Activated CD8-positive, alpha-beta T cell treated with anti-CD3 and anti-CD28 coated beads for 36 hours (primary cell): ENCODE measurements around the gene SLC7A1. TPM values are rescaled to one million over a fixed set of nuclear protein-coding genes. Genes with fewer than 3 reads are reported as not detected.

Experiments
- ATAC-seq: fragments of 200-7000 bp; cut with Tn5 transposase; one replicate; pipeline ENCODE4 v1.10.0; 2021; ENCODE audit warnings: mild to moderate bottlenecking, moderate library complexity
- CTCF ChIA-PET: fragments of 350-600 bp; sonication (Branson Sonifier 250); formaldehyde crosslinking; loops from one replicate; lab custom pipeline; 2021; ENCODE audit warnings: antibody characterized with exemption; lab: Charles Lee
- POLR2A ChIA-PET: fragments of 350-600 bp; sonication (Branson Sonifier 250); formaldehyde crosslinking; loops from one replicate; lab custom pipeline; 2021; ENCODE audit warnings: antibody characterized with exemption; lab: Charles Lee
- DNase-seq: peaks from one replicate; pipeline ENCODE4 v3.0.0-alpha.2; 2020
- H3K27ac Mint-ChIP-seq: one replicate; pipeline ENCODE4 v1.8.0; 2021; ENCODE audit warnings: mild to moderate bottlenecking, mixed read lengths
- H3K27me3 Mint-ChIP-seq: one replicate; pipeline ENCODE4 v1.8.0; 2021; ENCODE audit warnings: mixed read lengths
- H3K36me3 Mint-ChIP-seq: one replicate; pipeline ENCODE4 v1.8.0; 2021; ENCODE audit warnings: low read depth, mixed read lengths
- H3K4me1 Mint-ChIP-seq: one replicate; pipeline ENCODE4 v1.8.0; 2021; ENCODE audit warnings: low read depth, mixed read lengths
- H3K4me3 Mint-ChIP-seq: one replicate; pipeline ENCODE4 v1.8.0; 2021; ENCODE audit warnings: mild to moderate bottlenecking, moderate library complexity, mixed read lengths
- H3K9me3 Mint-ChIP-seq: one replicate; pipeline ENCODE4 v1.8.0; 2021; ENCODE audit warnings: mixed read lengths
- intact Hi-C: fragments of 100-400 bp; cut with micrococcal nuclease; formaldehyde crosslinking; loops from one replicate; pipeline ENCODE4 v1.10.0; 2022
- total RNA-seq, 2 experiments: library from RNA; stranded (reverse); gene quantifications; one replicate each; pipeline ENCODE4 v1.2.3, GENCODE V29; 2021
- TF ChIP-seq, protein P1 (sequence below): fragments of 200-600 bp; IDR thresholded peaks from one replicate; pipeline ENCODE4 v1.8.0; 2022; ENCODE audit warnings: antibody characterized with exemption, mild to moderate bottlenecking

Gene SLC7A1
- total RNA-seq, 2 experiments from 2014 or later, result 119 to 124 TPM

DNA sequence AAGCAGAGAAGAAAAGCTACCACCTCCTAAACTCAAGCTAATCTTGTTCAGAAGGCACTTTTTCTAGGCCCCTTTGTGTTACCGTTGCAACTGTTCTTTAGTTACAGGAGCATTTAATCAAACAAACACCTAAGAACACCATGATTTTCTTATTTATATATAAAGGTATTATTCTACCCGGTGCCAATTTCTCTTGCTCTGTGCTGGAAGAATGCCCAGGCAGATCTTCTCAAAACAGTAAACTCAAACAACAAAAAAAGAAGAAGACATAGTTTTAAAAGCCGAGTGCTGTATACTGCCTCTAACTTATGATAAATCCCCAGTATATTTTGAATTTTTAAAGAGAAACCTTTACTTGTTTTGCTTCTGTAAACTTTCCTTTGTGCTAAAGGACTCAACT lies 20.4 kb downstream of the SLC7A1 start:
- intact Hi-C loops, result no loop called here
- H3K27me3 Mint-ChIP-seq, result no peaks in the 10 kb centered on the region
- H3K9me3 Mint-ChIP-seq, result no peaks in the 10 kb centered on the region
- peaks cover 41% of the 10 kb centered on the region for H3K4me1 Mint-ChIP-seq
- ATAC-seq, result no peak
- TF ChIP-seq, protein P1, sequence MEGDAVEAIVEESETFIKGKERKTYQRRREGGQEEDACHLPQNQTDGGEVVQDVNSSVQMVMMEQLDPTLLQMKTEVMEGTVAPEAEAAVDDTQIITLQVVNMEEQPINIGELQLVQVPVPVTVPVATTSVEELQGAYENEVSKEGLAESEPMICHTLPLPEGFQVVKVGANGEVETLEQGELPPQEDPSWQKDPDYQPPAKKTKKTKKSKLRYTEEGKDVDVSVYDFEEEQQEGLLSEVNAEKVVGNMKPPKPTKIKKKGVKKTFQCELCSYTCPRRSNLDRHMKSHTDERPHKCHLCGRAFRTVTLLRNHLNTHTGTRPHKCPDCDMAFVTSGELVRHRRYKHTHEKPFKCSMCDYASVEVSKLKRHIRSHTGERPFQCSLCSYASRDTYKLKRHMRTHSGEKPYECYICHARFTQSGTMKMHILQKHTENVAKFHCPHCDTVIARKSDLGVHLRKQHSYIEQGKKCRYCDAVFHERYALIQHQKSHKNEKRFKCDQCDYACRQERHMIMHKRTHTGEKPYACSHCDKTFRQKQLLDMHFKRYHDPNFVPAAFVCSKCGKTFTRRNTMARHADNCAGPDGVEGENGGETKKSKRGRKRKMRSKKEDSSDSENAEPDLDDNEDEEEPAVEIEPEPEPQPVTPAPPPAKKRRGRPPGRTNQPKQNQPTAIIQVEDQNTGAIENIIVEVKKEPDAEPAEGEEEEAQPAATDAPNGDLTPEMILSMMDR, result no peak
- H3K27ac Mint-ChIP-seq, result no peak overlapping the region
- POLR2A ChIA-PET, result interaction anchor here (0.6 to 3.1 kb wide), 3 partner anchors 8 to 19 kb away, joined by 3 to 12 read pairs (median 4); no protein-coding TSS in a partner anchor
- DNase-seq, result no peak
- H3K4me3 Mint-ChIP-seq, result no peak overlapping the region
- CTCF ChIA-PET, result interaction anchor here (1.5 to 1.7 kb wide), 2 partner anchors 21 to 67 kb away, joined by 4 to 5 read pairs; no protein-coding TSS in a partner anchor
- peaks cover 42% of the 10 kb centered on the region for H3K36me3 Mint-ChIP-seq

DNA sequence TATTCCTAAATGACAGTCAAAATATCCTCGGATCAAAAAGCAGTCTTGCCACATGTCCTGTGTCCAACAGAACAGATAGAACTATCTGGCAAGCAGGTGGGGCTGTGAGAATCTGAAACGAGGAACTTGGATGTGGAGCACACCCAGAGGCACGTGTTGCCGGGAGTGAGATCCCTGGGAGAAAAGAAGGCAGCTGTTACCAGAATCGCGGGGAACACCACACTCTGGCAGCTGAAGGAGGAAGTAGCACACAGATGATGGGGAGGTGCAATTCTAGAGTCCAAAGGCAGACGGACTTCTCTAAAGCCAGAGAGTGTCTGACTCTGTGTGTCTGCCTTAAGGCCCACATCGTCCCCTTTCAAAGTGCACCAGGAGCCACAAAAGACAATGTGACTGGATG lies 22.3 kb downstream of the SLC7A1 start:
- TF ChIP-seq, protein P1, result no peak
- intact Hi-C loops, result no loop called here
- ChIA-PET POLR2A (interaction anchor here (0.8 kb wide), 1 partner anchor 23 kb away, joined by 3 read pairs; no protein-coding TSS in a partner anchor), CTCF (interaction anchor here (1.3 to 1.7 kb wide), 3 partner anchors 17 to 140 kb away, joined by 3 to 4 read pairs (median 3); no protein-coding TSS in a partner anchor)
- Mint-ChIP-seq H3K4me1 (peaks cover 40% of the 10 kb centered on the region), H3K36me3 (peaks cover 44% of the 10 kb centered on the region), H3K27me3 (no peaks in the 10 kb centered on the region), H3K27ac (no peak overlapping the region), H3K9me3 (no peaks in the 10 kb centered on the region), H3K4me3 (no peak overlapping the region)
- no peak for DNase-seq
- no peak for ATAC-seq

DNA sequence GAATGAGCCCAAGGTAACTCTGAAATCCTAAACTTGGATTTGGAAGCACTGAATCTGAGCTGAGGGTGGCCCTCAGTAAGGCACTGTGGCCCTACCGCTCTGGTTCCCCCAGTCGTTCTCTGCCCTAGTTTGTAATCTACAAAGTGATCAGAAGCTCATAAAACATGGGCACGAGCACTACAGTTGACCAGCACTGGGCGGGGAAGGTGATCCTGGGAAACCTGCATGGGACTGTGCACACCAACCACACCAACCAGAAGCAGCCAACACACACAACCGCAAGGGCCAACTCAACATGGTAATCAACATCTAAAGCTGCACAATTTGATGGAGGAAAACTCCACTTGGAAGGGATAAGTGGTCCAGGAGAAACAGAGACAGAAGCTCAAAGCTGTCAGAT lies 22.9 kb downstream of the SLC7A1 start:
- Mint-ChIP-seq H3K4me3 (no peak overlapping the region), H3K9me3 (no peaks in the 10 kb centered on the region), H3K27ac (no peak overlapping the region), H3K36me3 (peaks cover 40% of the 10 kb centered on the region), H3K27me3 (no peaks in the 10 kb centered on the region), H3K4me1 (peaks cover 40% of the 10 kb centered on the region)
- ChIA-PET POLR2A (interaction anchor here (0.8 kb wide), 1 partner anchor 24 kb away, joined by 3 read pairs; no protein-coding TSS in a partner anchor), CTCF (interaction anchor here (1.3 to 1.6 kb wide), 2 partner anchors 16 to 141 kb away, joined by 3 read pairs; no protein-coding TSS in a partner anchor)
- no peak for DNase-seq
- intact Hi-C loops, result no loop called here
- TF ChIP-seq, protein P1, result no peak
- ATAC-seq, result no peak

GRCh38 chr13:29571876-29572570 lies 23.5 kb downstream of the SLC7A1 start:
- CTCF ChIA-PET, result interaction anchor here (1.3 kb wide), 1 partner anchor 16 kb away, joined by 3 read pairs; no protein-coding TSS in a partner anchor
- TF ChIP-seq, protein P1, result no peak
- Mint-ChIP-seq H3K4me1 (peaks cover 42% of the 10 kb centered on the region), H3K27ac (no peak overlapping the region), H3K27me3 (no peaks in the 10 kb centered on the region), H3K9me3 (no peaks in the 10 kb centered on the region), H3K36me3 (peaks cover 40% of the 10 kb centered on the region), H3K4me3 (no peak overlapping the region)
- ATAC-seq (no peak), DNase-seq (no peak)
- POLR2A ChIA-PET, result no interaction called here
- intact Hi-C loops, result no loop called here

GRCh38 chr13:29570051-29570654 lies 25.3 kb downstream of the SLC7A1 start:
- no peak for DNase-seq
- no peak overlapping the region for H3K27ac Mint-ChIP-seq

More at GRCh38 chr13:29570051-29570654, 25.3 kb downstream of the SLC7A1 start:
- no peak for ATAC-seq
- no peaks in the 10 kb centered on the region for H3K9me3 Mint-ChIP-seq
- H3K36me3 Mint-ChIP-seq, result peaks cover 28% of the 10 kb centered on the region
- H3K27me3 Mint-ChIP-seq, result no peaks in the 10 kb centered on the region
- intact Hi-C loops, result no loop called here
- no peak overlapping the region for H3K4me3 Mint-ChIP-seq
- ChIA-PET POLR2A (no interaction called here), CTCF (no interaction called here)
- TF ChIP-seq, protein P1, result no peak
- peaks cover 52% of the 10 kb centered on the region for H3K4me1 Mint-ChIP-seq
